ENCODE results near the gene DHX35. TPM values are rescaled to one million over a fixed set of nuclear protein-coding genes. Genes with fewer than 3 reads are reported as not detected.

DHX35 gene
- total and polyA plus RNA-seq, 2 of the 13 experiments (the other 11 are each of a cell fraction or from before 2014, with no cell fraction given), result 25.8 to 28.7 TPM

GRCh38 chr20:38926934-38927616, 35.1 kb upstream of the DHX35 start (continued):
- TF ChIP-seq SNAI1 (CRISPR knock-in tag; IDR thresholded peaks at IDR 0.05; ENCODE audit: borderline replicate concordance) (peak; percentile 89; the same call in 1 of the 2 replicates), ZNF674 (CRISPR knock-in tag; IDR thresholded peaks at IDR 0.05; ENCODE audit: low read depth) (no peak), ZNF17 (CRISPR knock-in tag; IDR thresholded peaks at IDR 0.05) (0 out of 2 replicates have a peak, but pooled peaks have one; percentile 51), ZNF441 (CRISPR knock-in tag; IDR thresholded peaks at IDR 0.05; ENCODE audit: borderline replicate concordance) (0 out of 2 replicates have a peak, but pooled peaks have one; percentile 2), CBX1 (IDR thresholded peaks at IDR 0.05; ENCODE audit: low read depth) (no peak), MYNN (CRISPR knock-in tag; IDR thresholded peaks at IDR 0.05; ENCODE audit: low read depth) (no peak), DR1 (CRISPR knock-in tag; IDR thresholded peaks at IDR 0.05) (no peak), ZNF768 (CRISPR knock-in tag; IDR thresholded peaks at IDR 0.05) (no peak; the same call in 1 of the 2 replicates), HOXA7 (CRISPR knock-in tag; IDR thresholded peaks at IDR 0.05) (no peak), RBFOX2 (IDR thresholded peaks at IDR 0.05; ENCODE audit: low read depth, low read length) (no peak), RBAK (CRISPR knock-in tag; IDR thresholded peaks at IDR 0.05) (no peak), ESRRA (CRISPR knock-in tag; IDR thresholded peaks at IDR 0.05; ENCODE audit: low read depth) (no peak), KAT2B (IDR thresholded peaks at IDR 0.05; ENCODE audit: borderline replicate concordance, low read depth, low read length) (no peak), NONO (IDR thresholded peaks at IDR 0.05) (no peak), NONO (CRISPR knock-in tag; conservative IDR thresholded peaks at IDR 0.05) (peak; percentile 0; the same call in 1 of the 2 replicates), RFX5 (IDR thresholded peaks at IDR 0.05; ENCODE audit: low read depth, low read length) (peak; percentile 0; the same call in 1 of the 2 replicates)
- TF ChIP-seq, protein P1, sequence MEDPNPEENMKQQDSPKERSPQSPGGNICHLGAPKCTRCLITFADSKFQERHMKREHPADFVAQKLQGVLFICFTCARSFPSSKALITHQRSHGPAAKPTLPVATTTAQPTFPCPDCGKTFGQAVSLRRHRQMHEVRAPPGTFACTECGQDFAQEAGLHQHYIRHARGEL (CRISPR knock-in tag; IDR thresholded peaks at IDR 0.05), result 0 out of 2 replicates have a peak, but pooled peaks have one; percentile 6
- TF ChIP-seq, protein P2, sequence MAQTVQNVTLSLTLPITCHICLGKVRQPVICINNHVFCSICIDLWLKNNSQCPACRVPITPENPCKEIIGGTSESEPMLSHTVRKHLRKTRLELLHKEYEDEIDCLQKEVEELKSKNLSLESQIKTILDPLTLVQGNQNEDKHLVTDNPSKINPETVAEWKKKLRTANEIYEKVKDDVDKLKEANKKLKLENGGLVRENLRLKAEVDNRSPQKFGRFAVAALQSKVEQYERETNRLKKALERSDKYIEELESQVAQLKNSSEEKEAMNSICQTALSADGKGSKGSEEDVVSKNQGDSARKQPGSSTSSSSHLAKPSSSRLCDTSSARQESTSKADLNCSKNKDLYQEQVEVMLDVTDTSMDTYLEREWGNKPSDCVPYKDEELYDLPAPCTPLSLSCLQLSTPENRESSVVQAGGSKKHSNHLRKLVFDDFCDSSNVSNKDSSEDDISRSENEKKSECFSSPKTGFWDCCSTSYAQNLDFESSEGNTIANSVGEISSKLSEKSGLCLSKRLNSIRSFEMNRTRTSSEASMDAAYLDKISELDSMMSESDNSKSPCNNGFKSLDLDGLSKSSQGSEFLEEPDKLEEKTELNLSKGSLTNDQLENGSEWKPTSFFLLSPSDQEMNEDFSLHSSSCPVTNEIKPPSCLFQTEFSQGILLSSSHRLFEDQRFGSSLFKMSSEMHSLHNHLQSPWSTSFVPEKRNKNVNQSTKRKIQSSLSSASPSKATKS (CRISPR knock-in tag; IDR thresholded peaks at IDR 0.05), result peak; percentile 67; the same call in 1 of the 2 replicates
- TF ChIP-seq, protein P3, sequence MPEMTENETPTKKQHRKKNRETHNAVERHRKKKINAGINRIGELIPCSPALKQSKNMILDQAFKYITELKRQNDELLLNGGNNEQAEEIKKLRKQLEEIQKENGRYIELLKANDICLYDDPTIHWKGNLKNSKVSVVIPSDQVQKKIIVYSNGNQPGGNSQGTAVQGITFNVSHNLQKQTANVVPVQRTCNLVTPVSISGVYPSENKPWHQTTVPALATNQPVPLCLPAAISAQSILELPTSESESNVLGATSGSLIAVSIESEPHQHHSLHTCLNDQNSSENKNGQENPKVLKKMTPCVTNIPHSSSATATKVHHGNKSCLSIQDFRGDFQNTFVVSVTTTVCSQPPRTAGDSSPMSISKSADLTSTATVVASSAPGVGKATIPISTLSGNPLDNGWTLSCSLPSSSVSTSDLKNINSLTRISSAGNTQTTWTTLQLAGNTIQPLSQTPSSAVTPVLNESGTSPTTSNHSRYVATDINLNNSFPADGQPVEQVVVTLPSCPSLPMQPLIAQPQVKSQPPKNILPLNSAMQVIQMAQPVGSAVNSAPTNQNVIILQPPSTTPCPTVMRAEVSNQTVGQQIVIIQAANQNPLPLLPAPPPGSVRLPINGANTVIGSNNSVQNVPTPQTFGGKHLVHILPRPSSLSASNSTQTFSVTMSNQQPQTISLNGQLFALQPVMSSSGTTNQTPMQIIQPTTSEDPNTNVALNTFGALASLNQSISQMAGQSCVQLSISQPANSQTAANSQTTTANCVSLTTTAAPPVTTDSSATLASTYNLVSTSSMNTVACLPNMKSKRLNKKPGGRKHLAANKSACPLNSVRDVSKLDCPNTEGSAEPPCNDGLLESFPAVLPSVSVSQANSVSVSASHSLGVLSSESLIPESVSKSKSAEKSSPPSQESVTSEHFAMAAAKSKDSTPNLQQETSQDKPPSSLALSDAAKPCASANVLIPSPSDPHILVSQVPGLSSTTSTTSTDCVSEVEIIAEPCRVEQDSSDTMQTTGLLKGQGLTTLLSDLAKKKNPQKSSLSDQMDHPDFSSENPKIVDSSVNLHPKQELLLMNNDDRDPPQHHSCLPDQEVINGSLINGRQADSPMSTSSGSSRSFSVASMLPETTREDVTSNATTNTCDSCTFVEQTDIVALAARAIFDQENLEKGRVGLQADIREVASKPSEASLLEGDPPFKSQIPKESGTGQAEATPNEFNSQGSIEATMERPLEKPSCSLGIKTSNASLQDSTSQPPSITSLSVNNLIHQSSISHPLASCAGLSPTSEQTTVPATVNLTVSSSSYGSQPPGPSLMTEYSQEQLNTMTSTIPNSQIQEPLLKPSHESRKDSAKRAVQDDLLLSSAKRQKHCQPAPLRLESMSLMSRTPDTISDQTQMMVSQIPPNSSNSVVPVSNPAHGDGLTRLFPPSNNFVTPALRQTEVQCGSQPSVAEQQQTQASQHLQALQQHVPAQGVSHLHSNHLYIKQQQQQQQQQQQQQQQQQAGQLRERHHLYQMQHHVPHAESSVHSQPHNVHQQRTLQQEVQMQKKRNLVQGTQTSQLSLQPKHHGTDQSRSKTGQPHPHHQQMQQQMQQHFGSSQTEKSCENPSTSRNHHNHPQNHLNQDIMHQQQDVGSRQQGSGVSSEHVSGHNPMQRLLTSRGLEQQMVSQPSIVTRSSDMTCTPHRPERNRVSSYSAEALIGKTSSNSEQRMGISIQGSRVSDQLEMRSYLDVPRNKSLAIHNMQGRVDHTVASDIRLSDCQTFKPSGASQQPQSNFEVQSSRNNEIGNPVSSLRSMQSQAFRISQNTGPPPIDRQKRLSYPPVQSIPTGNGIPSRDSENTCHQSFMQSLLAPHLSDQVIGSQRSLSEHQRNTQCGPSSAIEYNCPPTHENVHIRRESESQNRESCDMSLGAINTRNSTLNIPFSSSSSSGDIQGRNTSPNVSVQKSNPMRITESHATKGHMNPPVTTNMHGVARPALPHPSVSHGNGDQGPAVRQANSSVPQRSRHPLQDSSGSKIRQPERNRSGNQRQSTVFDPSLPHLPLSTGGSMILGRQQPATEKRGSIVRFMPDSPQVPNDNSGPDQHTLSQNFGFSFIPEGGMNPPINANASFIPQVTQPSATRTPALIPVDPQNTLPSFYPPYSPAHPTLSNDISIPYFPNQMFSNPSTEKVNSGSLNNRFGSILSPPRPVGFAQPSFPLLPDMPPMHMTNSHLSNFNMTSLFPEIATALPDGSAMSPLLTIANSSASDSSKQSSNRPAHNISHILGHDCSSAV (CRISPR knock-in tag; IDR thresholded peaks at IDR 0.05; ENCODE audit: borderline replicate concordance), result no peak

Data from HepG2 (cell line).